Nephron progenitor cell (in vitro differentiated cells): Measurements from ENCODE around the gene ABHD14A.

Source experiments
- DNase-seq: peaks from one replicate; pipeline ENCODE4 v3.0.0; 2021
- H3K27ac Mint-ChIP-seq: 2 replicates; pipeline ENCODE4 v1.8.0; 2021; ENCODE audit warnings: mild to moderate bottlenecking, moderate library complexity, mixed read lengths
- H3K27me3 Mint-ChIP-seq: 2 replicates; pipeline ENCODE4 v1.8.0; 2021; ENCODE audit warnings: mild to moderate bottlenecking, low read depth, mixed read lengths; ENCODE audit not compliant: poor library complexity
- H3K36me3 Mint-ChIP-seq: 2 replicates; pipeline ENCODE4 v1.8.0; 2021; ENCODE audit warnings: low read depth, mixed read lengths
- H3K4me1 Mint-ChIP-seq: 2 replicates; pipeline ENCODE4 v1.8.0; 2021; ENCODE audit warnings: mixed read lengths
- H3K4me3 Mint-ChIP-seq: 2 replicates; pipeline ENCODE4 v1.8.0; 2021; ENCODE audit warnings: mild to moderate bottlenecking, moderate library complexity, mixed read lengths
- H3K9me3 Mint-ChIP-seq: 2 replicates; pipeline ENCODE4 v1.8.0; 2021; ENCODE audit warnings: mild to moderate bottlenecking, moderate library complexity, mixed read lengths
- CTCF ChIP-seq: fragments of 200-600 bp; sonication (generic); IDR thresholded peaks from 2 replicates; pipeline ENCODE4 v1.5.0; 2021; ENCODE audit warnings: antibody characterized with exemption

Gene ABHD14A

GRCh38 chr3:51931756-51932155, 43.1 kb upstream of the ABHD14A start:
- no peaks in the 10 kb centered on the region for H3K27me3 Mint-ChIP-seq
- H3K9me3 Mint-ChIP-seq, result no peaks in the 10 kb centered on the region
- no peak overlapping the region for H3K4me3 Mint-ChIP-seq
- H3K4me1 Mint-ChIP-seq, result no peaks in the 10 kb centered on the region
- TF ChIP-seq CTCF, result no peak
- no peak for DNase-seq
- H3K27ac Mint-ChIP-seq, result no peak overlapping the region
- peaks cover 21% of the 10 kb centered on the region for H3K36me3 Mint-ChIP-seq

DNA sequence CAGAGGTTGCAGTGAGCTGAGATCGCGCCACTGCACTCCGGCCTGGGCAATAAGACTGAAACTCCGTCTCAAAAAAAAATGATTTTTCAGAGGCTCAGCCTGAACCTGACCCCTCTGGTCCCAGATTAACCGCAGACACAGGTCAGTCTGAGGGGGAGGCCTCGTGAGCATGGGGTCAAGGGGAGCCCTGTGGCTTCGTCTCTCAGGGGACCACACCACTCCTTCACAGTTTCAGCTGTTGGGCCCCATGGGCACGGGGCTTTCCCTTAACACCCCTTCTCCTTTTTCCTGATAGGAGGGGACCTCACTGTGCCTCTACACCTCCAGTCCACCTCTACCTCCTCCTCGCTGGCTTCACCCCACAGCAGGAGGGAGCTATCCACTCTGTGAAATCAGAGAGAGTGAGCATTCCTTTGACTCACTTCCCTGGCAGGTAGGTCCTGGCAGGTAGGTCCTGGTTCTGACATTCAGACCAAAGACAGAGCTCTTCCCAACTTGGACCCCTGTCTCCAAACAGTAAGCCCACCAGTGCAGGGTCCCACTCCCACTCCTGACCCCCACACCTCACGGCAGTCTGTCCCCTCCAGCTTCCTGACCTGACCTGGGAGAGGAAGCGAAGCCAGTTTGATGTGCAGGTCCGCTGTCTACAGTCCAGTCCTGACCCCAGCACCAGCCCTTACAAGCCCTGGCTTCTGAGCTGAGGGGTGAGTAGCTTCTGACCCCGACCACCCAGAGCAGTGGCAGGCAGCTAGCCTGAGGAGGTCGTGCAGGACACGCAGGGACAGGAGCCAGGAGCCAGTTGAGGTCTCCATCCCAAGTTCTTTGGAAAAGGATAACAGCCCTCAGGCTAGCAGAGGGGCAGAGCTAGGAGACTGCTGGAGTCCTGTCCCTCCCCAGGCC, 42.1 kb upstream of the ABHD14A start:
- no peak for DNase-seq

GRCh38 chr3:51933471-51934138, 41.3 kb upstream of the ABHD14A start:
- Mint-ChIP-seq H3K36me3 (peaks cover 36% of the 10 kb centered on the region), H3K4me1 (no peaks in the 10 kb centered on the region), H3K27ac (no peak overlapping the region), H3K4me3 (no peak overlapping the region), H3K9me3 (no peaks in the 10 kb centered on the region), H3K27me3 (peaks cover 3% of the 10 kb centered on the region)
- no peak for DNase-seq
- no peak for TF ChIP-seq CTCF

More for the DNA sequence above, 42.1 kb upstream of the ABHD14A start:
- no peaks in the 10 kb centered on the region for H3K27me3 Mint-ChIP-seq
- no peak for TF ChIP-seq CTCF
- H3K4me3 Mint-ChIP-seq, result no peak overlapping the region
- no peaks in the 10 kb centered on the region for H3K9me3 Mint-ChIP-seq
- peaks cover 30% of the 10 kb centered on the region for H3K36me3 Mint-ChIP-seq
- H3K27ac Mint-ChIP-seq, result no peak overlapping the region
- no peaks in the 10 kb centered on the region for H3K4me1 Mint-ChIP-seq

GRCh38 chr3:51934139-51934850, 40.6 kb upstream of the ABHD14A start:
- no peak for DNase-seq
- peaks cover 4% of the 10 kb centered on the region for H3K4me1 Mint-ChIP-seq
- H3K9me3 Mint-ChIP-seq, result no peaks in the 10 kb centered on the region
- no peak for TF ChIP-seq CTCF
- H3K36me3 Mint-ChIP-seq, result peaks cover 36% of the 10 kb centered on the region
- no peak overlapping the region for H3K4me3 Mint-ChIP-seq
- H3K27ac Mint-ChIP-seq, result no peak overlapping the region
- peaks cover 3% of the 10 kb centered on the region for H3K27me3 Mint-ChIP-seq

DNA sequence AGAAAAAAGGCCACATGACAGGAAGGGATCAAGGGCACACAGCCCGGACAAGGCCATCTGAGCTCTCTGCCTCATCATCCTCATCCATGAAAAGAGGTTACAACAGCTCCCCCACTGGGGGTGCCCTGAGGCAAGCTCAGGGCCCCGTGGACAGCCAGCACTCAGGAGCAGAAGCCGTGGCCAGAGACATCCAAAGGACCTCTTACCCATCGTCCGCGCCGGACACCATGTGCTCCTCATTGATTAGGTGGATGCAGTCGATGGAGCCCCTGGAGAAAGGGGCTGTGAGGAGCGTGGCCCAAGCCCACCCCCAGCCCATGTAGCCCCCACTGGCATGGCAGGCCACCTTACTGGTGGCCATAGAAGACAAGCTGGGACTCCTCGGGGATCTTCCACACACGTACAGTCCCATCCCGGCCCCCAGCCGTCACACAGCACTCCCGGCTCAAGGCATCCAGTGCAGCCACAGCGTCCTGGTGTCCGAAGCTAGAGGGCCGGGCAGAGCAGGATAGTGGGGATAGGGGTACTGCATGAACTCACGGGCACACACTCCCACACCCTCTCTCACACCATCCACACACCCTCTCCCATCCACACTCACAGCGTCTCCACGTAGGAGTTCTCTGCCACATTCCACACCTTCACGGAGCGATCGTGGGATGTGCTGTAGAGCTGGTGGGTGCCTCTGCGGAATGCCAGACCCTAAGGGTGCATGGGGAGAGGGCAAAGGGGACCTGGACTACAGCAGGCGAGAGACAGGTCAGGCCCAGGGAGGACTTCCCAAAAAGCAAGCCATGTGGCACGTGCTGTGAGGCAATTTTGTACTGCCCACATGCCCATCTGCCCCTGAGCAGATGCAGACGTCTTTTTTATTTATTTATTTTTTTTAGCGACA, 39.6 kb upstream of the ABHD14A start:
- no peak for TF ChIP-seq CTCF
- H3K27me3 Mint-ChIP-seq, result peaks cover 3% of the 10 kb centered on the region

More for the DNA sequence above, 39.6 kb upstream of the ABHD14A start:
- H3K4me1 Mint-ChIP-seq, result peaks cover 10% of the 10 kb centered on the region
- H3K27ac Mint-ChIP-seq, result no peak overlapping the region
- no peak for DNase-seq
- no peak overlapping the region for H3K4me3 Mint-ChIP-seq
- H3K36me3 Mint-ChIP-seq, result peaks cover 36% of the 10 kb centered on the region
- H3K9me3 Mint-ChIP-seq, result no peaks in the 10 kb centered on the region
